CD4-positive, alpha-beta T cell treated with Interleukin-1 beta for 1 hour (primary cell): ENCODE measurements around the gene MITD1.
"Not testable (repeated sequence)": the region's sequence is repeated elsewhere in the genome, so short reads cannot be mapped to it uniquely, and the experiment has no call there.

Source experiments
- DNase-seq, 2 donors: peaks; one replicate each; pipeline ENCODE4 v3.0.0-alpha.2; 2020 to 2022

The MITD1 gene

DNA sequence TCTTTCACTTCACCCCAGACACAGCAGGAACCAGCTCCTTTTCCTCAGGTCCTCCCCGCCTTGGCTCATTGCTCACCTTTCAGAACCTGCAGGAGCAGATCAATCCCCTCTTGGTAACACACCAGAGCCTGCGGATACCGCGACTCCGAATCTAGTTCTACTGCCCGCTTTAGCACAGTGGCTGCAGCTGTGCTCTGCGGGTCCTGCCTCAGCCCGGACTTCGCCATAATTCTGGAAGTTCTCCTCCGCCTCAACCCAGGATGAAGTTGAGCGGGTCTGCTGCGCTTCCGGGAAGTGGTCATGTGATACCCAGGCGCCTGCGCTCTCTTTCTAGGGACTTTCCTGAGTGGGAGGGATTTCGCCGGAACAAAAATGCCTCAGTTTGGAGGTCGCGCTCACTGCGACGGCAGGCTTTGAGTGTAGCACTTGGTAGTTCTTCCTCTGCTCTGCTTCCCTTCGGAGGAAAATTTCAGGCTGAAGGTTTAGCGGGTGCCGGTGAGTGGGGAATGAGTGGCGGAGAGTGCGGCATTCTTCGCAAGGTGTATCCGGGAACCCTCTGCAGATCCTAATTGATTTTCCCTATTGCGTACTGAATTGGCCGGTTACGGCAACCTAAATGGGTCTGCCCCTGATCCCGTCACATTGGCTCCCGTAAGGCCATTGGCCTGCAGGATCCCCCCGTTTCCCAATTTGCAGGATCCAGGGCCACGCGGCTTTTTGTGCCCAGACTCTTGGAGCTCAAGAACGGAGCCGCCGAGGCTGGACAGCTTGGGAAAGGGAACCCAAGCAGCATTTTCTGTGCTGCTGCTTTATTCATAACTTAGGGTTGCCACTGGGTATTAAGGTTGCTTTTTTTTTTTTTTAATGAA lies at the start of gene MITD1, which contains the start of gene MRPL30:
TSS of gene MITD1 (minus strand) at position 304 of the 869 bp plus-strand sequence. CDS start at position 227, 77 bp downstream.
TSS of gene MRPL30 (plus strand) at position 430 of the 869 bp plus-strand sequence. CDS start 5,020 bp downstream, outside the sequence.
- DNase-seq, result peak; percentile 89 to 92

DNA sequence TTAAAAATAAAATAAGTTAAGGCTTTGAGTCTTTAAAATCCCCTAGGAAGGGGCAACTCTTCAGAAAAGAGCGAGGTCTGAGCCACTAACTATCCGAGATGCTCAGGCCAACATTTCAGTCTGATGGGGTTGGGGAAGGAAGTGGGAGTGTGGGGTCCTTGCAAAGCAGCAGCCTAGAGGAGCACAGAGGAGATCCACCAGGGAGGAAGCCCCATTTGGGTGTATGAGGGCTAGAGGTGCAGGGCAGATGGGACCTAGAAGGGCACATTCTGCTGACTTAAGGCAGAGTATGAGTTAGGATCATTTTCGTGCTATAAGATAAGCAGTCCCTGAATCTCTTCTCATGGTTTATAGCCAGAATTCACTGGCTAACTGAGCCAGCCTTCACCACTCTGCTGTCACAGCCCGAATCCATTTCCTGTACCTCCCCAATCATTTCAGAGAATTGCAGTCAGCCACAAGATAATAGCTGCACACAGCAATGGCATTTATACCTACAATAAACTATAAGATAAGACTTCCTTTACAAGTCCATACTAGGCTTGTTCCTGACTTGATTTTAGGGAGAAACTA lies 37.2 kb upstream of the MITD1 start:
- no peak for DNase-seq

DNA sequence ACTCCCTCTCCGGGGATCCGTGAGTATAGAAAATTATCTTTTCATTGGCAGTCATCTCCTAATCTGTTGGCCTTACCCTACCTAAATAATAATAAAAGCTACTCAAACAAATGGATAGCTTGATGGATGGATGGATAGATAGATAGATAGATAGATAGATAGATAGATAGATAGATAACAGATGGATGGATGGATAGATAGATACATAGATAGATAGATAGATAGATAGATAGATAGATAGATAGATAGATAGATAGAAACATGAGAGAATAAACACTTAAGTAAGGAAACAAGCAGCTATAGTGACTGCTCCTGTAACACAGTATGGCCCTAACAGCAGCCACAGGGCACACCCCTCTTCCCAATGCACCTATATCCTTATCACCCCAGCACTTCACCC lies 35.2 kb upstream of the MITD1 start:
- DNase-seq, result no peak

- DNase-seq, result no peak
These were observed 24.6 kb upstream of the MITD1 start for GRCh38 chr2:99205491-99205890.

GRCh38 chr2:99201959-99202678 lies 21.3 kb upstream of the MITD1 start:
- no peak for DNase-seq

DNA sequence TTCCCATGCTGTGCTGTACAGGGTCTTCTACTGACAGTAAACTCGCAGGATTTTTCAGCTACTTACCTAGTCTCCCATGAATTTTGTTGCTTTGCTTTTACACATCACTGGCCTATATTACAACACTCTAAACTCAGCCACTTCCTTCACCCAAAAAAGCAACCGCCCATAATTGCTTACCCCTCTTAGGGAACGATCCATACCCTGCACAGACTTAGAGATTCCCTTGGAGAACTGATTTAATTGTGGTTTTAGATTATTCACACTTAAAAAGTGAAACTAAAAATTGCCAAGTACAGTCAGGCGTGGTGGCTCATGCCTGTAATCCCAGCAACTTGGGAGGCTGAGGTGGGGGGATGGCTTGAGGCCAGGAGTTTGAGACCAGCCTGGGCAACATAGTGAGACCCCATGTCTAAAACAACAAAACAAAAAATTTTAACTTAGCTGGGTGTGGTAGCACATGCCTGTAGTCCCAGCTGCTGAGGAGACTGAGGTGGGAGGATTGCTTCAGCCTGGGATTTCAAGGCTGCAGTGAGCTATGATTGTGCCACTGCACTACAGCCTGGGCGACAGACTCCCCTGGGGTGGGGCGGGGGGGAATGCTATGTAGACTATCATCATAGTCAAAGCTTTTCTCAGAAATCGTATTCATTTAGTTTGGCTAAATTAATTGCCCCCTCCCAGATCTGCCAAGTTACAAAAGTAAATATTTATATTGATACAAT lies 19.4 kb upstream of the MITD1 start:
- no peak for DNase-seq

- no peak for DNase-seq
These were observed 17.4 kb upstream of the MITD1 start for GRCh38 chr2:99198103-99198841.

DNA sequence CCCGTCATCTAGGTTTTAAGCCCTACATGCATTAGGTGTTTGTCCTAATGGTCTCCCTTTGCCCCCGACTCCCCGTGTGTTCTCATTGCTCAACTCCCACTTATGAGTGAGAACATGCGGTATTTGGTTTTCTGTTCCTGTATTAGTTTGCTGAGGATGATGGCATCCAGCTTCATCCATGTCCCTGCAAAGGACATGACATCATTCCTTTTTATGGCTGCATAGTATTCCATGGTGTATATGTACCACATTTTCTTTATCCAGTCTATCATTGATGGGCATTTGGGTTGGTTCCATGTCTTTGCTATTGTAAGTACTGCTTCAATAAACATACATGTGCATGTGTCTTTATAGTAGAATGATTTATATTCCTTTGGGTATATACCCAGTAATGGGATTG lies 11.5 kb upstream of the MITD1 start:
- not testable (repeated sequence) for DNase-seq

DNA sequence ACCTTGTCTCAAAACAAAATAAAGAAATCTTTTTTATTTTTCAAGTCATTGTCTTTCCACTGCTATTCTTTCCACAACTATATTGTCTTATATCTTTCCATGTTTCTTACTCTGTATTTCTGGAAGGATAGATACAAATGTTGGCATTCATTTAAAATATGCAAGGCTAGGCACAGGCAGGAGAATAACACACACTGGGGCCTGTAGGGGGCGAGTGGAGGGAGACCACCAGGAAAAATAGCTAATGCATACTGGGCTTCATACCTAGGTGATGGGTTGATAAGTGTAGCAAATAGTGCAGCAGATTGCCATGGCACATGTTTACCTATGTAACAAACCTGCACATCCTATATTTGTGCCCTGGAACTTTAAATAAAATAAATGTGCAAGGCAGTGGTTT lies 9.7 kb upstream of the MITD1 start:
- no peak for DNase-seq

GRCh38 chr2:99188357-99188756 lies 7.5 kb upstream of the MITD1 start:
- DNase-seq, result no peak

DNA sequence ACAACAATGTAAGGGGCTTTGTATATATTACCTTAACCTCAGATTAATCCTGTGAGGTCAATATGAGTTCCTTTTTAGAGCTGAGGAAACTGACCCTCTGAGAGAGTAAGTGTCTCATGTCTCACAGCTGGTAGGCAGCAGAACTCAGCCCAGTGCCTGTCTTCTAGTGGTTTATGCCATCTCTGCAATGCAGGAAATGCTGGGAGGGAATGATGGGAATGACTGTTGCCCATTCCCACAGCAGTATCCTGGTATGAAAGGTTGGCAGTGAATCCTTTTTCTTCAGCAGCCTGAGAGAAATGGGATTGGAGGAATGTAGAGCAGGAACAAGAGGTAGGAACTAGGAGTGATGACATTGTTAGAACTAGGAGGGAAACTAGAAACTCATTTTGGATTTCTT lies 6.2 kb upstream of the MITD1 start:
- no peak for DNase-seq

- DNase-seq, result no peak
These were observed 4.0 kb upstream of the MITD1 start for GRCh38 chr2:99184811-99185210.

DNA sequence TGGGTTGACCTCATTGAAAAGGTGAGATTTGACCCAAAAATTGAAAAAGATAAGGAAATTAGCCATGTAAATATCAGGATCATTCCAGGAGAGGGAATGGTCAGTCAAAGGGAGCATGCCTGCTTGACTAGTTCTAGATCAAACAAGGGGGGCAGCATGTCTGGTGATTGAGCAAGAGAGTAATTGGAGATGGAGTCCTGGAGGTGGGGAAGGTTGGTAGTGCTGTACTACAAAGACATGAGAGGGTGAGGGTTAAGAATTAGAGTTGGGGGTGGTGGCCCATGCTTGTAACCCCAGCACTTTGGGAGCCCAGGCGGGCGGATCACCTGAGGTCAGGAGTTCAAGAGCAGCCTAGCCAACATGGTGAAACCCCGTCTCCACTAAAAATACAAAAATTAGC lies 2.2 kb upstream of the MITD1 start:
- no peak for DNase-seq

DNA sequence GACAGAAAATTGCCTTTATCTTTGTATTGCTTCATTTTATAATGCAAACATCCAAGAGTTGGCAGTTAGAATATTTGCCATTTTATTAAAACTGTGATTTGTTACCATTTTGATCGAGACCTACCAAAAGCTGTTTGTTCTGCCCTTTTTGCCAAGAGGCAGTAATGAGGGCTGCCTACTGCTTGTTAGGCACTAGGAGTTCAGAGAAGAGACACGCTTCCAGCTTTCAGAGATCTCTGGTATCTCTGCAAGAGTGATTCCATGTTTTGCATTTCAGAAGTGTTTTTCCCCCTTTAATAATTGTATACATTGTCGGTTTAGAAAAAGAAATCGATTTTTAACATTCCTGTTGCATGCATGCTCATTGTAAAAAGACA lies 754 bp upstream of the MITD1 start:
- DNase-seq, result no peak

DNA sequence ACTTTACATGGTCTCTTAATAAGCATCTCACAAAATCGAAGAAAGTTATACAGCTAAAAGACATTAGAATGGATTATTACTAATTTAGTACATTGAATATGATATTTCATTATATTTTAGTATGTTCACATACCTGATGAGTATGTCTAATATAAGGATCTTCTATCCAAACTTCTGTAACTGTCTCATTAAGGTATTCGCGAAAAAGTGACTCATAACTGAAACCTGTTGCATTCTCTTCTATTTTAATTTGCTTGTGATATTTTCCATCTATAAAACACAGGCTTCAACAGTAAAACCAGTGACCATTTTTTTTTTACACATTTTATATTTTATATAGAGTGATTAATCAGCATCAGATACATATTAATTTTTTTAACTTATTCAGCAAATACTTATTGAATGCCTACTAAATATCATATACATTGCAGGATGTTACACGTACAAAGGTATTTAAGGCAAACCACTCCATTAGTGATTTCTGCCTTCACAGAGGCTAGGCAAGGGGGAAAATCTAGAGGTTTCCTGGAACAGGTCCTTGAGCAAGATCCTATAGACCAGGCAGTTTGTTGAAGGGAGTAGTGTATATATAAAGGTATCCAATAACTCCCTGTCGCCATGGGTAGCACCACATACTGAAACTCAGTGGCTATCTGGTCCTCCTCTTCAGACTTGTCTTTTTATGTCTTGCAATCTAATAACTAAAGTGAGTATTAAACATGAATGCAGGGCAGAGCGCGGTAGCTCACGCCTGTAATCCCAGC lies 9.3 kb downstream of the MITD1 start:
- no peak for DNase-seq

DNA sequence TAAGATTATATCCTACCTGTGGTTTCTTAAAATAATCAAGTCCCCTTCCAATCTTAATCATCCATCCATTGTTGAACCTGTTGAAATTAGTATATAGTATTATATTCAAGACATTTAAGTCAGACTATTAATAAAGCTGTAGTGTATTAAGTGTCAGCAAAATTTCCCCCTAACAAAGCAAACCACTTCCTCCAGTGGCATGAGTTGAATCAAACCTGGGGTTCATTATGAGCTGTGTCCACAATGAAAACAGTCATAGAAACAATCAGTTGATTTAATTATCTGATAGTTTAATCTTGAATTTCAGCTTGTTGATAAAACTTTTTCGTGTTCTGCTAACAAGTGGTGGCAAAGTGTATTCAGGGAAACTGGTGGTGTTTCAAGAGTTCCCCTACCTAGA lies 11.3 kb downstream of the MITD1 start:
- no peak for DNase-seq

DNA sequence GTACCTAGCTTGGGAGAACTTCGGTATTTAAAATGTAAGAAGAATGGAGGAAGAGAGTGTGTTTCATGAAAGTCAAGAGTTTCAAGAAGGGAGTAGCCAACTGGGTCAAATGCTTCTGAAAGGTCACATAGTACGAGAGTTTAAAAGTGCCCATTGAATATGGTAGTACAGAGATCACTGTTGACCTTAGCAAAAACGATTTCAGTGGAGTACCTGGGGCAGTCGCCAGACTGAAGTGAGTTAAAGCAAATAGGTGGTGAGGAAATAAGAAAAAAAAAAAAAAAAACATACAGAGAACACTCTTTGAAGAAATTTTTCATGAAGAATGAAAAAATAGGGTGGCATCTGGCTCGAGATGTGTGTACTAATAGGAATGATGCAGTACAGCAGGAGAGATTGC lies 14.6 kb downstream of the MITD1 start:
- no peak for DNase-seq

DNA sequence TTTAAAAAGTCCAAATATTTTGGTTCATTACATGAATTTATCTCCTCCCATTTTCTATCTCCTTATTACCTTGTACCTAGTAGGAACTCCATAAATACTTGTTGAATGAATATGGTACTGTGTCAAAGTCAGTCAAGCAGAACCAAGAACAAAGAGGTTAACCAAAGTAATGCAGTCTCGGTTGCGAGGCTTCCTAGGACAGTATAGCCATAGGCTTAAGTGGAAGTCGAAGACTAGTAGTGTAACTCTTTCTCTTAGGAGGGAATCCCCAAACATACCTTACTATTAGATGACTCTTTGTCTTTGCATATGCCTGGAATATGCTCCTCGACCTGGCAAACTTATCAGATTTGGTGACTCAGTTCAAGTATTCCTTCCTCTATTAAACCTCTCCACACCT lies 21.3 kb downstream of the MITD1 start:
- no peak for DNase-seq

GRCh38 chr2:99158599-99158998 lies 22.3 kb downstream of the MITD1 start:
- DNase-seq, result no peak

- DNase-seq, result no peak
These were observed 24.0 kb downstream of the MITD1 start for GRCh38 chr2:99156891-99157290.
